Epithelial cell of proximal tubule (primary cell): ENCODE measurements around the gene NRXN3. TPM values are rescaled to one million over a fixed set of nuclear protein-coding genes. Genes with fewer than 3 reads are reported as not detected.

Experiments used
- DNase-seq: peaks from one replicate; pipeline ENCODE4 v3.0.0-alpha.2; 2011; ENCODE audit warnings: low read depth
- H3K4me3 ChIP-seq: 2 replicates; pipeline ENCODE4 v1.5.1; 2011; ENCODE audit warnings: low read depth, mild to moderate bottlenecking, low read length
- total RNA-seq: library from RNA; depleted of rRNA; stranded (reverse); fragments of >200 nt; gene quantifications from 2 replicates; pipeline ENCODE4 v1.2.3, GENCODE V29; 2015
- TF ChIP-seq, protein P1 (sequence below): conservative IDR thresholded peaks from 2 replicates; pipeline ENCODE4 v1.5.1; 2012; ENCODE audit warnings: low read depth, mild to moderate bottlenecking, low read length

The NRXN3 gene
- total RNA-seq, 1 donor from 2014 or later = 1.2 TPM

- TF ChIP-seq, protein P1, sequence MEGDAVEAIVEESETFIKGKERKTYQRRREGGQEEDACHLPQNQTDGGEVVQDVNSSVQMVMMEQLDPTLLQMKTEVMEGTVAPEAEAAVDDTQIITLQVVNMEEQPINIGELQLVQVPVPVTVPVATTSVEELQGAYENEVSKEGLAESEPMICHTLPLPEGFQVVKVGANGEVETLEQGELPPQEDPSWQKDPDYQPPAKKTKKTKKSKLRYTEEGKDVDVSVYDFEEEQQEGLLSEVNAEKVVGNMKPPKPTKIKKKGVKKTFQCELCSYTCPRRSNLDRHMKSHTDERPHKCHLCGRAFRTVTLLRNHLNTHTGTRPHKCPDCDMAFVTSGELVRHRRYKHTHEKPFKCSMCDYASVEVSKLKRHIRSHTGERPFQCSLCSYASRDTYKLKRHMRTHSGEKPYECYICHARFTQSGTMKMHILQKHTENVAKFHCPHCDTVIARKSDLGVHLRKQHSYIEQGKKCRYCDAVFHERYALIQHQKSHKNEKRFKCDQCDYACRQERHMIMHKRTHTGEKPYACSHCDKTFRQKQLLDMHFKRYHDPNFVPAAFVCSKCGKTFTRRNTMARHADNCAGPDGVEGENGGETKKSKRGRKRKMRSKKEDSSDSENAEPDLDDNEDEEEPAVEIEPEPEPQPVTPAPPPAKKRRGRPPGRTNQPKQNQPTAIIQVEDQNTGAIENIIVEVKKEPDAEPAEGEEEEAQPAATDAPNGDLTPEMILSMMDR = no peak
Observed at GRCh38 chr14:78588906-78589305, 418.7 kb downstream of the NRXN3 start.

GRCh38 chr14:78592616-78593219, 422.5 kb downstream of the NRXN3 start:
- TF ChIP-seq, protein P1 = no peak
- no peak for DNase-seq
- no peak overlapping the region for H3K4me3 ChIP-seq

More at GRCh38 chr14:78588906-78589305, 418.7 kb downstream of the NRXN3 start:
- DNase-seq = no peak
- no peak overlapping the region for H3K4me3 ChIP-seq

DNA sequence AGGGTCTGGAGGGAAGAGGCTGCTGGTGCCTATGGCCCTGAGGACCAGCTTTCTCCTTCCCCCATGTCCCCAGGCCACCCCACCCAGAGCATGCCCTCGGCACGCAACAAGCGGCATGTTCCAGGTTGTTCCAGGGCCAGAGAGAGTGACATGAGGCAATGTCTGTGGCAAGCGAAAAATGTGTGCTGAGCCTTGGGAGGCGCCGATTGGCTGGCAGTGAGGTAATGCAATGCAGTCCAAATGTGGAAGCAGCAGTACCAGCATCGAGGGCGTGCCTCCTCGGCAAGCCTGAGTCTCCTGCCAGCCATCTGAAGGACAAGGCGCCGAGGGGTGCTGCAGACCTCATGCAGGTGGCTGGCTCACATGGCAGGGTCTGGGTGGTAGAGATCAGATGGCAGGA, 423.8 kb downstream of the NRXN3 start:
- no peak overlapping the region for H3K4me3 ChIP-seq
- TF ChIP-seq, protein P1 = no peak
- no peak for DNase-seq

DNA sequence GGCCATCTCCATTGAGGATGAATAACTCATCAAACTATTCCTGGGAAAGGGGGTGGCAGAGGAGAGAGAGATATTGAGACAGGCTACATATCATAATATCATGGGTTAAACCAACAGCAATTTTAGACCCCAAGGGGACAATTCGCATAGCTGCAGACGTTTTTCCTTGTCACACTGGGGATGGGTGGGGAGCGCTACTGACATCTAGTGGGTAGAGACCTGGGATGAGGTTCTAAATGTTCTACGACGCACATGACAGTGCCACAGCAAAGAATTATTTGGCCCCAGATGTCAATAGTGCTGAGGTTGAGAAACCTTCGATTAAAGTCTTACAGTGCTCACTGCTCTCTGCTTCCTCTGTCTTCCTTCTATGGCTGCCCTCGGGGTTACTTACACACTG, 425.6 kb downstream of the NRXN3 start:
- TF ChIP-seq, protein P1 = peak; percentile 63
- no peak for DNase-seq

DNA sequence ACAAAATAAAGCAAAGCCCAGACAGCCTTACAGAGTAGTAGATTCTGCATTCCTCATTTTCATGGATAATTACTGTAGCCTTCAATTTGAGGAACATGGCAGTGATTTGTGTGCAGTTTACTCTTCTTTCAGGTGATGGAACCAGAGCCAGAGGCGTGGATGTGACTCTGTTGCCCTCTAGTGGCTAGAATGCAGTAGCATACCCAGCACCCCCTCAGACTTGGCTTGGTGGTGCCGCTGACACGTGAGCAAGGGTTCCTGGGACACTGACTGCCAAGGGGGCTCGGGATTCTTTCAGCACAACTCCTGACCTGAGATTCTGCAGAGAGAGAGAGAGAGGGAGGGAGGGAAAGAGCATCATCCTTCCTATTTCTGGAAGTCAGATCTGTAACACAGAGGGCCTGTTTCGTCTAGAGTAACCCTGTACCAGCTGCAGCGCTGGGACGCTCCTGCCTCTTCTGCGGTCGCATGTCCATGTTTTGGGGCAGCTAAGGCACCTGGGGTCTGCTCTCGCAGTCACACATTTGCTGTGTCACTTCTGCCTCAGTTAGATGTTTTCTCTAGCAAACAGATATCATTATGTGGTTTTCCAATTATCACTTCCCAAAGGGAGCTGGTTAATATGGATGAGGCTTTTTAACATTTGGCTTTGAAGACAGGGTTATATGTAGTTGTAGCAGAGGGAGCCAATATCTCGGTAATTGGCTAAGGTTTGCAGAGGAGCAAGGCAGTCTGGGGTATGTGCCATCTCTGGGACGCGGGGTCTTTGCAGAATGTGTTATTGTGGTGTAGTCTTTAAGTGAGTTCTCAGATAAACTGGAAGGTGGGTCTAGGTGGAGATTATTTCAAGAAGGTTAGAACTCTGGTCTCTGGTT, 428.1 kb downstream of the NRXN3 start:
- TF ChIP-seq, protein P1 = peak; percentile 98
- no peak for DNase-seq
- H3K4me3 ChIP-seq = no peak overlapping the region

More for the DNA sequence above, 425.6 kb downstream of the NRXN3 start:
- H3K4me3 ChIP-seq = no peak overlapping the region

DNA sequence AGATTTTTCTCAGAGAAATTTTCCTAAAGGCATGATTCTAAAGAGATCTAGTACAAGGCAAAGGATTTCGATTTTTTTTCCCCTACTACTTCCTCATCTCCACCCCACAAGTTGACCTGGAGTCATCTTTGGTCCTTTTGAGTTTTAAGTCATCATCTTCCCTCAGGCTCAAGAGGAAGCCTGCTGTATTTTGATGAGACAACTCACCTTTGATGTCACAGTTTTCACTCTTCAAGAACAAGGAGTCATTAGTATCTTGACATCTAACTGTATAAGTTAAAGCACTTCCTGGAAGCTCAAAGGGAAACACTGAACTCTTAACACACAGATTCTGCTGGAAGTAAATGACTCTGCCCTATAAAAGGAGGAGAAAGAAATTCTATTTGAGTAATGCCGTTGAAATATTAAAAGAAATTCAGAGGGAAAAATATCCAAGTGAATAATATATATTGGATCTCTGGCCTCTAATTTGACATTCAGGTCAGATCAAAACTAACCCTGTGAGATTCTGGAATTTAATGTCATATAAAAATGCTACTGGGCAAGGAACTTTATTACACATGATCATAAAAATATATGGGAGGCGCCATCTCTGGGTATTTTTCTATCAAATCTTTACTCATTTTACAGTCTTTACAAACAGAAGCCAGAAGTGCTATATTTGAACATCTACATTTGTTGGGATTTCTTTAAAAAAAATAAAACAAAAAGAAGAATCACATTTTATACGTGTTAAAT, 435.0 kb downstream of the NRXN3 start:
- H3K4me3 ChIP-seq = no peak overlapping the region
- DNase-seq = no peak
- TF ChIP-seq, protein P1 = no peak
